Measurements from ENCODE around the gene COL6A1. TPM values are rescaled to one million over a fixed set of nuclear protein-coding genes. Genes with fewer than 3 reads are reported as not detected.

The COL6A1 gene
- total and polyA plus RNA-seq, 5 experiments from 2014 or later = 1.7 to 21.0 (median 2.0) TPM

- H3K9me3 Mint-ChIP-seq = peaks cover 0 to 22% (median 15%) of the 10 kb centered on the region in 9 donors
- no peak for DNase-seq
- peaks cover 0 to 8% (median 3%) of the 10 kb centered on the region in 4 donors for H3K4me1 Mint-ChIP-seq
- H3K4me3 Mint-ChIP-seq = no peak overlapping the region
- POLR2A ChIA-PET = interaction anchor here (0.9 kb wide), 1 partner anchor 37 kb away, joined by 3 read pairs; no protein-coding TSS in a partner anchor
- H3K36me3 Mint-ChIP-seq = peaks cover 0 to 15% (median 12%) of the 10 kb centered on the region in 3 donors
- no peak for ATAC-seq
- H3K27ac Mint-ChIP-seq = peak overlapping the region in 1 of 10 donors; percentile 24
- peaks cover 0 to 4% (median 0%) of the 10 kb centered on the region in 5 donors for H3K27me3 Mint-ChIP-seq
Measured at GRCh38 chr21:46028573-46029091, 47.1 kb downstream of the COL6A1 start.

DNA sequence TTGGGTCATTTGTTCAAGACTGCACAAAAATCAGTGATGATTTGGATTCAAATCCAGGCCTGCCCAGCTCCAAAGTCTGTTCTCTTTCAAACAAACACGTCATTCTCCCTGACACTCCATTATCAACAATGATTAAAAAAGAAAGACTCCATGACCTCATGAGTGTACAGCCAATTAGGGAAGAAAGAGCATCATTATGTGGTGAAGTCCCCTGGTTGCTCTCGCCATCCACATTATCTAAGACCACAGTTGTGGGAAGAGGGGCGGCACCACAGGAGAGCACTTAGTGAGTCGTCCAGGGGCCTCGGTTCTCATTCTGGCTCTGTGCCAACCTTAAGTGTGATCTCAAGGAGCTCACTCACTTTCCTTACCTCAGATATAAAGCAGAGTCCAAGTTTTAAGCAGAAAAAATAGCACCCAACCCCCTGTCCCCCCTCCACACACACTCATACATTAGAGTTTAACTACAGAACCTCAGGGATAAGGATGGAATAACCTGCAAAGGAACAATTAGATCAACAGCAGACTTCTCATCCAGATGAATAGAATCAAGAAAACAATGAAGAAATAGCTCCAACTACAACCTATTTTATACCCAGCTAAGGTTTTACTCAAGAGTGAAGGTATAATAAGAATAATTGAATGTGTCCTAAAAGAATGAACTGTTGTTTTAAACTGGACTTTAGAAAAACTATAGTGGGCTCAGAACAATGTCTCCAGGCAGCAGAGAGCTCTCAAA, 47.8 kb downstream of the COL6A1 start:
- POLR2A ChIA-PET = no interaction called here
- H3K27me3 Mint-ChIP-seq = peaks cover 0 to 4% (median 0%) of the 10 kb centered on the region in 5 donors
- peaks cover 0 to 8% (median 3%) of the 10 kb centered on the region in 4 donors for H3K4me1 Mint-ChIP-seq
- H3K36me3 Mint-ChIP-seq = peaks cover 0 to 15% (median 12%) of the 10 kb centered on the region in 3 donors
- ATAC-seq (no peak), DNase-seq (no peak)
- H3K9me3 Mint-ChIP-seq = peaks cover 0 to 22% (median 15%) of the 10 kb centered on the region in 9 donors
- no peak overlapping the region for H3K27ac Mint-ChIP-seq
- H3K4me3 Mint-ChIP-seq = no peak overlapping the region

GRCh38 chr21:46031484-46031883, 49.9 kb downstream of the COL6A1 start:
- ATAC-seq (peak in 1 of 2 donors; percentile 51), DNase-seq (no peak)
- peaks cover 0 to 22% (median 15%) of the 10 kb centered on the region in 9 donors for H3K9me3 Mint-ChIP-seq
- POLR2A ChIA-PET = no interaction called here
- no peaks in the 10 kb centered on the region for H3K27me3 Mint-ChIP-seq
- H3K27ac Mint-ChIP-seq = no peak overlapping the region
- no peak overlapping the region for H3K4me3 Mint-ChIP-seq
- peaks cover 0 to 15% (median 12%) of the 10 kb centered on the region in 3 donors for H3K36me3 Mint-ChIP-seq
- H3K4me1 Mint-ChIP-seq = peaks cover 0 to 8% (median 3%) of the 10 kb centered on the region in 4 donors

DNA sequence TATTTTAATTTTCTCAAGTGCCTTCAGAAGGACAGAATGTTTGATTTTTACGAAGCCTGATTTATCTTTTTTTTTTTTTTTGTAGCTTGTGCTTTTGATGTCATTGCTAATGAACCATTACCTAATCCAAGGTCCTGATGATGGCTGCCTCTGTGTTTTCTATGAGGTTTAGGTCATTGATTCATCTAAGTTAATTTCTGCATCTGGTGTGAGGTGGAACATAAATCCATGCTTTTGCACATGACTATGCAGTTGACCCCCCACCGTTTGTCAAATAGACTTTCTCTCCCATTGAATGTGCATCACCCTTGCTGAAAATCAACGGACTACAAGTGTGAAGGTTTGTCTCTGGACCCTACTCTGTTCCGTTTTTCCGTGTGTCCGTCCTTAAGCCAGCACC, 50.5 kb downstream of the COL6A1 start:
- no peak overlapping the region for H3K4me3 Mint-ChIP-seq
- ATAC-seq (no peak), DNase-seq (no peak)
- POLR2A ChIA-PET = no interaction called here
- H3K27me3 Mint-ChIP-seq = no peaks in the 10 kb centered on the region
- H3K4me1 Mint-ChIP-seq = peaks cover 0 to 8% (median 3%) of the 10 kb centered on the region in 4 donors
- H3K27ac Mint-ChIP-seq = peak overlapping the region in 1 of 10 donors; percentile 10
- H3K36me3 Mint-ChIP-seq = peaks cover 0 to 15% (median 12%) of the 10 kb centered on the region in 3 donors
- peaks cover 0 to 22% (median 15%) of the 10 kb centered on the region in 9 donors for H3K9me3 Mint-ChIP-seq

DNA sequence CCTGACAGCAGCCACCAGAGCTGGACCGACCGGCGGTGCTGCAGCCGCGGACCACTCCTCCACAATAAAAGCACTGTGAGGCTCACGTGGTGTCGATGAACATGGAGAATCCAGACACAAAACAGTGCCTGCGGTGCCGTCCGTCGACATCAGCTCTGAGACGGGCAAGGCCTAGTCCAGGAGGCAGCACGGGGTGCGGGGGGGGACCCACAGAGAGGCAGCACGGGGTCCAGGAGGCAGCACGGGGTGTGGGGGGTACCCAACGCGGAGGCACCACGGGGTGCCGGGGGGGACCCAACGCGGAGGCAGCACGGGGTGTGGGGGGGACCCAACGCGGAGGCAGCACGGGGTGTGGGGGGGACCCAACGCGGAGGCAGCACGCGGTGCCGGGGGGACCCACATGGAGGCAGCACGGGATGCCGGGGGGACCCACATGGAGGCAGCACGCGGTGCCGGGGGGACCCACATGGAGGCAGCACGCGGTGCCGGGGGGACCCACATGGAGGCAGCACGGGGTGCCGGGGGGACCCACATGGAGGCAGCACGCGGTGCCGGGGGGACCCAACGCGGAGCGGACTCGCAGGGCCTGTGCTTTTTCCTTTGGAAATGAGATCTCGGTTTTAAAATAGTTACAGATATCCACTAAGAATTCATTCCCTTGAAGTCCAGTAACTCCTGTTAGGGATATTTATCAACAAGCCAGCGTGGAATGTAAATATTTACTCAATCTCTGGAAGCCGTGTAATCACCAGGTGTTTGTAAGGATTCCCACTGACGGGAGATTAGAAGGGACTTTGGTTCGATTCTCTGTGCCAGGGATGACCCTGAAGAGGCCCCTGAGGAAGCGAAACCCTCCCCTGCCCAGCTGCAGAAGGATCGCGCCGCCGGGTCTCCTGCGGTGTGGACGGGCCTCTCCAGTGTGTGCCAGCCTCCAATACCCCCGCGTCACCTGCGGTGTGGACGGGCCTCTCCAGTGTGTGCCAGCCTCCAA, 52.1 kb downstream of the COL6A1 start:
- no peak for ATAC-seq
- peaks cover 0 to 15% (median 12%) of the 10 kb centered on the region in 3 donors for H3K36me3 Mint-ChIP-seq
- H3K4me3 Mint-ChIP-seq = no peak overlapping the region
- POLR2A ChIA-PET = no interaction called here
- no peak for DNase-seq
- H3K27ac Mint-ChIP-seq = no peak overlapping the region
- H3K4me1 Mint-ChIP-seq = peaks cover 0 to 8% (median 3%) of the 10 kb centered on the region in 4 donors
- H3K27me3 Mint-ChIP-seq = no peaks in the 10 kb centered on the region
- peaks cover 0 to 20% (median 15%) of the 10 kb centered on the region in 9 donors for H3K9me3 Mint-ChIP-seq

- Mint-ChIP-seq H3K4me3 (no peak overlapping the region), H3K9me3 (no peaks in the 10 kb centered on the region), H3K27me3 (no peaks in the 10 kb centered on the region), H3K36me3 (no peaks in the 10 kb centered on the region), H3K4me1 (peaks cover 0 to 8% (median 3%) of the 10 kb centered on the region in 4 donors), H3K27ac (no peak overlapping the region)
- DNase-seq = no peak
- no peak for ATAC-seq
- POLR2A ChIA-PET = no interaction called here
Measured at GRCh38 chr21:46035809-46036695, 54.5 kb downstream of the COL6A1 start.

- ATAC-seq (no peak), DNase-seq (no peak)
- no peak overlapping the region for H3K4me3 Mint-ChIP-seq
- no peak overlapping the region for H3K27ac Mint-ChIP-seq
- POLR2A ChIA-PET = no interaction called here
- H3K27me3 Mint-ChIP-seq = peaks cover 0 to 2% (median under 1%) of the 10 kb centered on the region in 5 donors
- H3K4me1 Mint-ChIP-seq = peaks cover 0 to 2% (median under 1%) of the 10 kb centered on the region in 4 donors
- no peaks in the 10 kb centered on the region for H3K36me3 Mint-ChIP-seq
- no peaks in the 10 kb centered on the region for H3K9me3 Mint-ChIP-seq
Measured at GRCh38 chr21:46036696-46037330, 55.2 kb downstream of the COL6A1 start.

GRCh38 chr21:46037331-46038325, 56.1 kb downstream of the COL6A1 start:
- no peak for ATAC-seq
- H3K4me3 Mint-ChIP-seq = no peak overlapping the region
- no peak overlapping the region for H3K27ac Mint-ChIP-seq
- H3K36me3 Mint-ChIP-seq = no peaks in the 10 kb centered on the region
- no peaks in the 10 kb centered on the region for H3K4me1 Mint-ChIP-seq
- no peaks in the 10 kb centered on the region for H3K9me3 Mint-ChIP-seq
- H3K27me3 Mint-ChIP-seq = peaks cover 0 to 4% (median 1%) of the 10 kb centered on the region in 5 donors
- POLR2A ChIA-PET = no interaction called here
- DNase-seq = peak in 1 of 10 donors; percentile 51

DNA sequence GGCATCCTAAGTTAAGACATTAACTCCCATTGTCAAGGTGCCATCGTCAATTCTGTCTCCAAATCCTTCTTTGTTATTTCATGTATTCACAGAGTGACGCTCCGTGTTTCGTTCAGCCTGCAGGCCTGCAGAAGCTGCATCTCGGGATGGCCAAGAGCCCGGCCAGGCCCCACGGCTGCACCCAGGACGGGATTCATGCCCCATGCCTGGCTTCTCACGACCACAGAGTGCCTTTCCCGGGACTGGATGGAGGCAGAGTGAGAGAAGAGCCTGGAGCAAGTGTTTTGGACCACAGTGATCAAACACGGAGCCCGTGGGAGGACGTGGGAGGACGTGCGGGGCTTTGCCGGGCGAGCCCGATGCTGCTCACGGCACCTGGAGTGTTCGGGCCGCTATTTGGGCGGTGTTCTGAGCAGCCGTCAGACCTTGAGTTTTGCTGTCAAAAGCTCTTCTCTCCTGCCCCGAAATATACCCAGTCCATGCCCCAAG, 56.8 kb downstream of the COL6A1 start:
- Mint-ChIP-seq H3K4me1 (no peaks in the 10 kb centered on the region), H3K27ac (no peak overlapping the region), H3K27me3 (peaks cover 0 to 4% (median 1%) of the 10 kb centered on the region in 5 donors), H3K36me3 (no peaks in the 10 kb centered on the region), H3K4me3 (no peak overlapping the region), H3K9me3 (no peaks in the 10 kb centered on the region)
- no peak for ATAC-seq
- POLR2A ChIA-PET = no interaction called here
- no peak for DNase-seq

DNA sequence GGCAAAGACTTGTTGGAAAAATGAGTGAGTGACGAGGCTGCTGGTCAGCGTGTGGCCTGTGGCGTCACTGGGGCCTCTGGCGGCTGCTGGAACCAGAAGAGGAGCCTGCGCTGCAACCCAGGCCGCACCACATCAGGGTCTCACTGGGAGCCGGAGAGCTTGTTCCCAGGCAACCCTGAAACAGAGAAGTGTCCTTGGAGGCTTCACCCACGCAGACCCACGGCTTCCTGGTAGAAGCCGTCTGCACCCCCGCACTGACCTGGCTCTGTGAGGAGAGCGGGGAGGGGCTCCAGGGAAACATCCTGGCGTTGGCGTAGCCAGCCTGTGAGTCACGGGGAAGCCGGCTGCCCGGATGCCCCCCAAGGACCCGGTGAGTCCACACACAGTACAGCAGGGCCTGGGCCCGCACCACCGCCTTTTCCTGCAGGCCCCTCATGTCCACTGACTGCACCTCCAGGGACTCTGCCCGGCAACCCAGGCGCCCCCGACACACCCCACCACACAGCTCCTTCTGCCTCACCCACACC, 57.4 kb downstream of the COL6A1 start:
- H3K36me3 Mint-ChIP-seq = no peaks in the 10 kb centered on the region
- H3K27ac Mint-ChIP-seq = peak overlapping the region in 1 of 10 donors; percentile 52
- H3K27me3 Mint-ChIP-seq = peaks cover 0 to 4% (median 1%) of the 10 kb centered on the region in 5 donors
- no peak for DNase-seq
- no peaks in the 10 kb centered on the region for H3K4me1 Mint-ChIP-seq
- H3K4me3 Mint-ChIP-seq = no peak overlapping the region
- ATAC-seq = no peak
- POLR2A ChIA-PET = no interaction called here
- H3K9me3 Mint-ChIP-seq = no peaks in the 10 kb centered on the region
